T-helper 1 cell treated with Interleukin-12 subunit alpha and Interleukin-12 subunit beta and Interleukin-4 antibody, amounts not matched to agents 30 μg/mL and 1 μg/mL, for 36 hours (primary cell): Measurements from ENCODE around the gene SELENOO.

Experiments
- H3K27ac Mint-ChIP-seq: one replicate; pipeline ENCODE4 v1.8.0; 2021; ENCODE audit warnings: mild to moderate bottlenecking, mixed read lengths
- H3K27me3 Mint-ChIP-seq: one replicate; pipeline ENCODE4 v1.8.0; 2021; ENCODE audit warnings: low read depth, mixed read lengths
- H3K36me3 Mint-ChIP-seq: one replicate; pipeline ENCODE4 v1.8.0; 2021; ENCODE audit warnings: low read depth, mixed read lengths
- H3K4me1 Mint-ChIP-seq: one replicate; pipeline ENCODE4 v1.8.0; 2021; ENCODE audit warnings: low read depth, mixed read lengths
- H3K4me3 Mint-ChIP-seq: one replicate; pipeline ENCODE4 v1.8.0; 2021; ENCODE audit warnings: mild to moderate bottlenecking, moderate library complexity, mixed read lengths
- H3K9me3 Mint-ChIP-seq: one replicate; pipeline ENCODE4 v1.8.0; 2021; ENCODE audit warnings: mixed read lengths

The SELENOO gene

DNA sequence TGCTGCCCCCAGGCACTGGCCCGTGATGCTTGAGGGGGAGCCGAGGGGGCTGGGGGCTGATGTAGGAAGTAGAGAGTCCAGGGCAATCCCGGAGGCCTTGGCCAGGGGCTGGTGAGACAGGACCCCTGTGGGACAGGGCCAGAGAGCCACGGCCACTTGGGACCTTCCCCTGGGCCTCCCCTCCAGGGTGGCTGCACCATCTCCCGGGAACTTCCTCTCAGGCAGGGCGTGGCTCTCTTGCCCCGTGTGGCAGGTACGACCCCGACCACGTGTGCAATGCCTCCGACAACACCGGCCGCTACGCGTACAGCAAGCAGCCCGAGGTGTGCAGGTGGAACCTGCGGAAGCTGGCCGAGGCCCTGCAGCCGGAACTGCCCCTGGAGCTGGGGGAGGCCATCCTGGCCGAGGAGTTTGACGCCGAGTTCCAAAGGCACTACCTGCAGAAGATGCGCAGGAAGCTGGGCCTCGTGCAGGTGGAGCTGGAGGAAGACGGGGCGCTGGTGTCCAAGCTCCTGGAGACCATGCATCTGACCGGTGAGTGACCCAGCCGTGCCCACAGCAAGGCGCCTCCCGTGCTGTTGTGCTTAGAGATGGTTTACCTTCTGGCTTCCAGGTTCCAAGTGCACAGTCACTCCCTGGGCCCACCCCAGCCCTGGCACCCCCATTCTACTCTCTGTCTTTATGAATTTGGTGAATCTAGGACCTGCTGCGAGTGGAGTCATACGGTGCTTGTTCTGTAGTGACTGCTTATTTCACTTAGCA, 9.7 kb downstream of the SELENOO start:
- no peaks in the 10 kb centered on the region for H3K9me3 Mint-ChIP-seq
- H3K36me3 Mint-ChIP-seq: peaks cover 28% of the 10 kb centered on the region
- H3K27ac Mint-ChIP-seq: no peak overlapping the region
- H3K27me3 Mint-ChIP-seq: no peaks in the 10 kb centered on the region
- H3K4me1 Mint-ChIP-seq: peaks cover 13% of the 10 kb centered on the region
- H3K4me3 Mint-ChIP-seq: no peak overlapping the region

DNA sequence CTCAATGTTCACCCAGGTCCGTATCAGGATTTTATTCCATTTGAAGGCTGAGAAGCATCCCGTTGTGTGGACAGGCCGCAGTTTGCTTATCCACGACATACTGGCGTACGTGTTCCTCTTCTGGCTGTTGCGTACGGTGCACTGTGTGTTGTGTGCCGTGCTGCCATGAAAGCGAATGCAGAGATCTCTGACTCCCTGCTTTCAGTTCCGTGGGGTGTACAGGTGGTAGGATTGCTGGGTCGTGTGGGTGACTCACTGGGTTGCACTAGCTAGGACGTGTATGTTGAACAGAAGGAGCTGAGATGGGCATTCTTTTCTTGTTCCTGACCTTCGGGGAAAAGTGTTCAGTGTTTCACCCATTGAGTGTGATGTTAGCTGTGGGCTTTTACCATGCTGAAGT, 10.3 kb downstream of the SELENOO start:
- H3K36me3 Mint-ChIP-seq: peaks cover 28% of the 10 kb centered on the region
- no peak overlapping the region for H3K27ac Mint-ChIP-seq
- H3K4me3 Mint-ChIP-seq: no peak overlapping the region
- no peaks in the 10 kb centered on the region for H3K9me3 Mint-ChIP-seq
- peaks cover 13% of the 10 kb centered on the region for H3K4me1 Mint-ChIP-seq
- H3K27me3 Mint-ChIP-seq: no peaks in the 10 kb centered on the region

DNA sequence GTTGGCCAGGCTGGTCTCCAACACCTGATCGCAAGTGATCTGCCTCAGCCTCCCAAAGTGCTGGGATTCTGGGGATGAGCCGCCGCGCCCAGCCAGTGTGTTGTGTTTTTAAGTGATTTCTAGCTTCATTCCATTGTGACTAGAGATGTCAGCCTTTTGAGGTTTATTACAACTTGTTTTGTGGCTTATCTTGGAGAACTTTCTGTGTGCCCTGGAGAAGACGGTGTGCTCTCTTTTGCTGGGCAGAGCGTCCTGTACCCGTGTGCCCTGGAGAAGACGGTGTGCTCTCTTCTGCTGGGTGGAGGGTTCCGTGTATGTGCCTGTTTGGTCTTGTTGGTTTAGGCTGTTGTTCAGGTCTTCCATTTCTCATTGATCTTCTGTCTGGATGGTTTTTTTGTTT, 12.5 kb downstream of the SELENOO start:
- no peaks in the 10 kb centered on the region for H3K9me3 Mint-ChIP-seq
- H3K4me1 Mint-ChIP-seq: peaks cover 13% of the 10 kb centered on the region
- peaks cover 29% of the 10 kb centered on the region for H3K36me3 Mint-ChIP-seq
- H3K4me3 Mint-ChIP-seq: no peak overlapping the region
- no peak overlapping the region for H3K27ac Mint-ChIP-seq
- no peaks in the 10 kb centered on the region for H3K27me3 Mint-ChIP-seq

DNA sequence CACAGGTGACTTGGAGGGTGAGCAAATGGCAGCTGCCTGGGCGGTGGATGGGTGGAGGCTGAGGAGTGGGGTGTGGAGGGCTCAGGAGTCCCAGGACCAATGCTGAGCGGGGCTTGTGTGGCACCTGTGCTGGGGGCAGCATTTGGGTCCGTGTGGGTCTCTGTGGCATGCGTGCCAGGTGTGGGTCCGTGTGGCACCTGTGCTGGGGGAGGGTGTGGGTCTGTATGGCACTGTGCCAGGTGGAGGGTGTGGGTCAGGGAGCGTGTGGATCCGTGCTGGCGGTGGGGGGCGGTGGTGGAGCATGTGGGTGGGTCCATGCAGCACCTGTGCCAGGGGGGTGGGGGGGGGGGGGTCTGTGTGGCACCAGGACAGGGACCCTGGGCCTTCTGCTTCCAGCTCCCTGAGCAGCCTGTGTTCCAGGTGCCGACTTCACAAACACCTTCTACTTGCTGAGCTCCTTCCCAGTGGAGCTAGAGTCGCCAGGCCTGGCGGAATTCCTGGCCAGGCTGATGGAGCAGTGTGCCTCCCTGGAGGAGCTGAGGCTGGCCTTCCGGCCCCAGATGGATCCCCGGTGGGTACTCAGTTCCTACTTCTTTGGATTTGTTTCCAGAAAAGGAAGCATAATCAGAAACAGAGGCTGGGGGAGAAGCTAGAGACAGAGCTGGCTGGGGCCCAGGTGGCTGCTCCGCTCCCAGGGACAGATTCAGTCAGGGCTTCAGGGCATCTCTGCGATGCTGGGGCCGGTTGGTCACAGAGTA, 14.7 kb downstream of the SELENOO start:
- Mint-ChIP-seq H3K4me3 (no peak overlapping the region), H3K4me1 (peaks cover 10% of the 10 kb centered on the region), H3K36me3 (peaks cover 27% of the 10 kb centered on the region), H3K9me3 (no peaks in the 10 kb centered on the region), H3K27me3 (no peaks in the 10 kb centered on the region), H3K27ac (no peak overlapping the region)

DNA sequence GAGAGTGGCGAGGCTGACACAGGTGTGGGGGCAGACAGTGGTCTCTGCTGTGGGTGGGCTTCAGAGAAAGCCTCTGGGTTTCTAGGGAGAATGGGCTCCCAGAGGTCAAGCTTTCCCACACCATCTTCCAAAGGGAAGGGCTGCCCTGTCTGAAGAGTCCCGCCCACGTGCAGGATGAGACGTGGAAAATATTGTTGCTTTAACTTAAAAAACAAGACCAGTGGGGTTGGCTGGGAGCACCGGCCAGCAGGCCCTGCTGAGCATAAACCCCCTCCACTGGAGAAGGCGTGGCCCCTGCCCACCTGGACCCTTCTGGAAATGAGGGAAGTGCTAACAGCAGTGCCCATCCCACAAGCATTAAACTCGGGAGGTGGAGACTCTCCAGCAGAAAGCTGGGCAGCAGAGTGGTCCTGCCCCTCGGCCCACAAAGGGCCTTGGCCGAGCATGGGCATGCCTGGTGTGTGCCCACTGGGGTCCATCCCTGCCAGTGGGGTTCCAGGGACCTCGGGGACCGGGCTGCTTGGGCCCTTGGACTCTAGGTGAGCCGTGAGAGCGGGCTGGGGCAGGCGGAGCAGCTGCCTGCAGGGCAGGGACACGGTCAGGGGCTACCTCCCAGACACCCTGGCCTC, 15.4 kb downstream of the SELENOO start:
- no peak overlapping the region for H3K4me3 Mint-ChIP-seq

DNA sequence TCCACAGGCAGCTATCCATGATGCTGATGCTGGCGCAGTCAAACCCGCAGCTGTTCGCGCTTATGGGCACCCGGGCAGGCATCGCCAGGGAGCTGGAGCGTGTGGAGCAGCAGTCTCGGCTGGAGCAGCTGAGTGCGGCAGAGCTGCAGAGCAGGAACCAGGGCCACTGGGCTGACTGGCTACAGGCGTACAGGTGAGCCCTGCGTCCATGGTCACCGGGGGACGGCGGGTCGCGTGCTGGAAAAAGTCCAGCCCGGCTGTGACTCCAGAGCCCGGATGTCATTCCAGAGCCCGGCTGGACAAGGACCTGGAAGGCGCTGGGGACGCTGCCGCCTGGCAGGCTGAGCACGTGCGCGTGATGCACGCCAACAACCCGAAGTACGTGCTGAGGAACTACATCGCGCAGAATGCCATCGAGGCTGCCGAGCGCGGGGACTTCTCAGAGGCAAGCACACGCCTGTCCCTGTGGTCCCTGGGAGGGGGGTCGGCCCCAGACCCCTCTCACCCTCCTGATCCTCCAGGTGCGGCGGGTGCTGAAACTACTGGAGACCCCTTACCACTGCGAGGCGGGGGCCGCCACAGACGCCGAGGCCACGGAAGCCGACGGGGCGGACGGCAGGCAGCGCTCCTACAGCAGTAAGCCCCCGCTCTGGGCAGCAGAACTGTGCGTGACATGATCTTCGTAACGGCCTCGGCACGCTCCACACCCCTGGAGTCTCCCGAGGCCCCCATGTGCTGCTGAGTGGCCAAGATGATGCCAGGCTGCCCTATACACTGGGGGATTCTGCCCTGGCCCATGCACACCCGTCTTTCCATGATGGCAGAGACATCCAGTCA, 16.1 kb downstream of the SELENOO start:
- H3K27ac Mint-ChIP-seq: no peak overlapping the region
- no peaks in the 10 kb centered on the region for H3K27me3 Mint-ChIP-seq
- H3K4me1 Mint-ChIP-seq: peaks cover 8% of the 10 kb centered on the region
- H3K9me3 Mint-ChIP-seq: no peaks in the 10 kb centered on the region
- H3K4me3 Mint-ChIP-seq: no peak overlapping the region
- H3K36me3 Mint-ChIP-seq: peaks cover 24% of the 10 kb centered on the region

More for the DNA sequence above, 15.4 kb downstream of the SELENOO start:
- Mint-ChIP-seq H3K9me3 (no peaks in the 10 kb centered on the region), H3K27me3 (no peaks in the 10 kb centered on the region), H3K27ac (no peak overlapping the region), H3K36me3 (peaks cover 26% of the 10 kb centered on the region), H3K4me1 (peaks cover 9% of the 10 kb centered on the region)

DNA sequence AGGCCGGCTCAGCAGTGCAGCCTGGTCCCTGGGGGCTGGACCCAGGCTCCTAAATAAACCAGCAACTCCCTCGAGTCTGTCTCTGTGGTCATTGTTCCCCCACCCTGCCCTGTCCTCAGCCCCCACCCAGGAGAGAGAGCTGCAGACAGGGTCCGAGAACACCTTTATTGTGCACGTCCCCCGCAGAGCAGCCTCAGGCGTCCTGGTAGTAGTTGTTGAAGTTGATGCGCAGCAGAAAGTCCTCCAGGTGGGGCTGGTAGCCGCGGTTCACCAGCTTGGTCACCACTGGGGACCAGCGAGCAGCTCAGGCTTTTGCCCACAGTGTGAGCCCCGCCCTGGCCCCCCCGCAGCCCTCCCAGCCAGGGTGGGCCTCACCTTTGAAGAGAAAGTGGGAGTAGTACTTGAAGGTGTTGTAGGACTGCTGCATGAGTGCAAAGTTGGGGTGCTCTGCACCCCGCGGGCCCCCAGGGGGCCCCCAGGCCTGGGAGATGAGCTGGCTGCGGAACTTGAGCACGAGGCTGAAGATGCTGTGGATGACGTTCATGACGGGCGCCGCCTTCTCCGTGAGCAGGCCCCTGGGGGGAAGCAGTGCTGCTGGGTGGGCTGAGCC, 16.8 kb downstream of the SELENOO start:
- Mint-ChIP-seq H3K9me3 (no peaks in the 10 kb centered on the region), H3K27me3 (no peaks in the 10 kb centered on the region), H3K4me3 (no peak overlapping the region), H3K4me1 (peaks cover 8% of the 10 kb centered on the region), H3K36me3 (peaks cover 24% of the 10 kb centered on the region), H3K27ac (no peak overlapping the region)

DNA sequence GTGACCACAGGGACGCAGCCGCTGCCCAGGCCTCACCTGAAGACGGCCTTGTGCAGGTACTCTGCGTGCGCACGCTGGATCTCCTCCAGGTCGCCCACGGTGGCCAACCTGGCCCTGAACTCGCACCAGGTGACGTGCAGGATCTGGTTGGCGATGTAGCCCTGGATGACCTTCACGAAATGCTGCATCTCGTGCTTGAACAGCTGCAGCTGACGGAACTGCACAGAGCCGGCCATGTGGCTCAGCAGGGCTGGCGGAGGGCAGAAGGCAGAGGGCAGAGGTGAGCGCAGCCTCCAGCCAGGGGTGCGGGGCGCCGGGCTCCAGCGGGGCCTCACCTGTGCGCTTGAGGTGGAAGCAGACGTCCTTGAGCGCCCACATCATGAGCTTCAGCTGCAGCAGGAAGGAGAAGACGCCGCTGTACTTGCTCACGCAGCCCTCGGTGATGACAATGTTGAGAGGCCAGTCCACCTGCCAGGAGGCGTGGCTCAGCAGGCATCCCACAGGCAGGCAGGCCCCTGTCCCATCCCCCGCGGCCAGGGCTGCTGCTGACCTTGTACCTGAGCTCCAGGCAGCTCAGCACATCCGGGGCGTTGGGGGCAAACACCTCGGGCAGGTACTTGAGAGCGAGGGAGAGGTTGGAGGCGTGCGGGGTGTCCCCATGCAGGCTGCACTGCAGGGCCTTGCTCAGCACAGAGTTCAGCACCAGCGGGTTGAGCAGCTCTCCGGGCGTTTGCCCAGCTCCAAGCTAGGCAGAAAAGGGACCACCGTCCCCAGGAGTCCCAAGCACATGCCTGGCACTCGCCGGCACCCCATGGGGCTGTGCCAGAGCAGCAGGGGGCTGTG, 17.6 kb downstream of the SELENOO start:
- Mint-ChIP-seq H3K27ac (no peak overlapping the region), H3K4me1 (peaks cover 6% of the 10 kb centered on the region), H3K4me3 (no peak overlapping the region), H3K27me3 (no peaks in the 10 kb centered on the region), H3K36me3 (peaks cover 20% of the 10 kb centered on the region), H3K9me3 (no peaks in the 10 kb centered on the region)

DNA sequence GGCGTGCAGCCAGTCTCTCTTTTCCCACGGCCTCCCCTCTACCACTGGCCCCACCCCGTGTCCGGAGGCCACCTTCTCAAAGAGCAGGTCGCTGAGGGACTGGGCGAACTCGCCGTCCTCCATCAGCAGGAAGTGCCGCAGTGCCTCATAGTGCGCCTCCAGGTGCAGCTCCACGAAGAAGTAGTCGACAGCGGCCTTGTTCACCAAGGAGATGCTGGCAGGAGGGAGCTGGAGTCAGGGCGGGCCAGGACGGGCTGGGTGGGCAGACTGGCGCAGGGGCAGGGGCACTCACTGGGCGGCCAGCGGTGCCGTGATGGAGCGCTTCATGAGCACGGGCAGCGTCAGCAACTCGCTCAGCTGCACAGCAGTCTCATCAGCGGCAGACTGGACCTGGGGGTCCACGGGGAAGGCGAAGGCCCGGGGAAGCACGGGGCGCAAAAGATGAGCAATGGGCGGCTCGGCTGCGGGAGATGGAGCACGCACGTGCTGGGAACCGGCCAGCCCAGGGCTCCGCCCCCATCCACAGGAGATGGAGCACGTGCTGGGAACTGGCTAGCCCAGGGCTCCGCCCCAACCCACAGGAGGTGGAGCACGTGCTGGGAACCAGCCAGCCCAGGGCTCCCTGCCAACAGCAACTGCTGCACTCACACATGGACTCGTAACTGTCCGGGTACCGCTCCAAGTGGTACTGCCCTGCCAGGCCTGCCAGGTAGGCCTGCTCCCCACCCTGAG, 18.4 kb downstream of the SELENOO start:
- Mint-ChIP-seq H3K36me3 (peaks cover 19% of the 10 kb centered on the region), H3K4me1 (peaks cover 4% of the 10 kb centered on the region), H3K4me3 (no peak overlapping the region), H3K27me3 (no peaks in the 10 kb centered on the region), H3K27ac (no peak overlapping the region), H3K9me3 (no peaks in the 10 kb centered on the region)

DNA sequence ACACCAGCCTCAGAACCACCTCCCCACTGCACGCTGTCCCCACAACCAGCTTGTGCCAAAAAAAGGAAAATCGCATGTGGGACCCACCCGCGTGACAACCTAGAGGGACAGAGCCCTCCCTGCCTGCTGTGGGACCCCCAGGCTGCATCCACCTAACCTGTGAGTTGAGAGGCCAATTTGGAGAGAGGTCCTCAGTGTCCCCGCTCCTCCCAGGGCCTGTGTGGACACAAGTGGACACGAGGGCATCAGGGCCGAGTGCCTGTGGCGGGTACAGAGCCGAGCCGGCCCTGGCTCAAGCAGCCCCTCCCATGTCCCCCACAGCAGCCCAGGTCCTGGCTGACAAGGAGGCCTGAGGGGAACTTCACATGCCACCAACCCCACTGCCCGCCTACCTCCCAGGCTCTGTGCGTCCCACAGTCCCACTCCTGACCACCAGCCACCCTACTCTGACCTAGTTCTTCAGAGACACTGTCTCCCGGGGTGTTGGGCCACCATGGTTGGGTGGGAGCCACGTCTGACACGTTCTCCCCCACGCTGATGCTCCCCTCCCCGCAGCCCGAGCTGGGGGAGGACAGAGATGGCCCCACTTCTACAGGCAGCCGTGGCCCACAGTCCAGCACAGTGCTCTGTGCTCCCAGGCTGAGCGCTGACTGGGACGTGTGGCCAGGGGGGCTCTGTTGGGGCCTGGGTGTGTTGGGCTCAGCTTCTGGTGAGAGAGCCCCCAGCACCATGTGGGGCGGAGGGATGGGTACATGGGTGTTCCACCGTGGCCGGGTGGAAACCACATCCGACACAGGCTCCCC, 19.2 kb downstream of the SELENOO start:
- Mint-ChIP-seq H3K9me3 (no peaks in the 10 kb centered on the region), H3K4me3 (no peak overlapping the region), H3K36me3 (peaks cover 15% of the 10 kb centered on the region), H3K27ac (no peak overlapping the region), H3K4me1 (peaks cover under 1% of the 10 kb centered on the region), H3K27me3 (no peaks in the 10 kb centered on the region)

DNA sequence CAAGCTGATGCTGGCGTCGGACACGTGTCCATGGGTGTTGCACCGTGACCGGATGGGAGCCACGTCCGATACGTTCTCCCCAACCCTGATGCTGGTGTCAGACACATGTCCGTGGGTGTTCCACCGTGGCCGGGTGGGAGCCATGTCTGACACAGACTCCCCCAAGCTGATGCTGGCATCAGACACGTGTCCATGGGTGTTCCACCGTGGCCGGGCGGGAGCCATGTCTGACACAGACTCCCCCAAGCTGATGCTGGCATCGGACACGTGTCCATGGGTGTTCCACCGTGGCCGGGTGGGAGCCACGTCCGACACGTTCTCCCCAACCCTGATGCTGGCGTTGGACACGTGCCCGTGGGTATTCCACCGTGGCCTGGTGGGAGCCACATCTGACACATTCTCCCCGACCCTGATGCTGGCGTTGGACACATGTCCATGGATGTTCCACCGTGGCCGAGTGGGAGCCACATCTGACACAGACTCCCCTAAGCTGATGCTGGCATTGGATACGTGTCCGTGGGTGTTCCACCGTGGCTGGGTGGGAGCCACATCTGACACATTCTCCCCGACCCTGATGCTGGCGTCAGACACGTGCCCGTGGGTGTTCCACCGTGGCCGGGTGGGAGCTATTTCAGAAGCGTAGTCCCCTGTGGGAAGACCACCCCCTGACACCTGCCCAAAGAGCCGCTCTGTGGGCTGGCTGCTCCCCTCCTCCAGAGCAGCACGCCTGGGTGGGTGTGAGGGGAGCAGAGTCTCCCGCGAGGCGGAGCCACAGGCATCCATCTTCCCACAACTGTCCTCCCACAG, 20.0 kb downstream of the SELENOO start:
- H3K9me3 Mint-ChIP-seq: no peaks in the 10 kb centered on the region
- no peak overlapping the region for H3K4me3 Mint-ChIP-seq
- no peaks in the 10 kb centered on the region for H3K4me1 Mint-ChIP-seq
- no peak overlapping the region for H3K27ac Mint-ChIP-seq
- H3K36me3 Mint-ChIP-seq: peaks cover 12% of the 10 kb centered on the region
- H3K27me3 Mint-ChIP-seq: no peaks in the 10 kb centered on the region
